SU-DHL-6 (cell line): ENCODE data around the gene RNU6-7.

Experiments used
- CTCF ChIP-seq: fragments of 200-600 bp; sonication (generic); IDR thresholded peaks from one replicate; pipeline ENCODE4 v1.5.1; 2017; ENCODE audit warnings: antibody characterized with exemption, mild to moderate bottlenecking, low read length, moderate library complexity; ENCODE audit not compliant: insufficient read depth, poor library complexity, severe bottlenecking
- EZH2phosphoT487 ChIP-seq: fragments of 200-600 bp; sonication (generic), shearing (Covaris generic); conservative IDR thresholded peaks from 2 replicates; pipeline ENCODE4 v1.6.1; 2018; ENCODE audit warnings: mild to moderate bottlenecking, antibody characterized with exemption, low read length, moderate library complexity, mixed read lengths

GRCh38 chr14:32224737-32225377 lies 23.0 kb downstream of the RNU6-7 start:
- TF ChIP-seq CTCF (no peak), EZH2phosphoT487 (no peak)
